ENCODE results near the gene ANGPTL4.
A peak's percentile ranks its signal among the peaks of the same experiment; 100 is the strongest.
"Not testable (repeated sequence)": the region's sequence is repeated elsewhere in the genome, so short reads cannot be mapped to it uniquely, and the experiment has no call there.

The ANGPTL4 gene

DNA sequence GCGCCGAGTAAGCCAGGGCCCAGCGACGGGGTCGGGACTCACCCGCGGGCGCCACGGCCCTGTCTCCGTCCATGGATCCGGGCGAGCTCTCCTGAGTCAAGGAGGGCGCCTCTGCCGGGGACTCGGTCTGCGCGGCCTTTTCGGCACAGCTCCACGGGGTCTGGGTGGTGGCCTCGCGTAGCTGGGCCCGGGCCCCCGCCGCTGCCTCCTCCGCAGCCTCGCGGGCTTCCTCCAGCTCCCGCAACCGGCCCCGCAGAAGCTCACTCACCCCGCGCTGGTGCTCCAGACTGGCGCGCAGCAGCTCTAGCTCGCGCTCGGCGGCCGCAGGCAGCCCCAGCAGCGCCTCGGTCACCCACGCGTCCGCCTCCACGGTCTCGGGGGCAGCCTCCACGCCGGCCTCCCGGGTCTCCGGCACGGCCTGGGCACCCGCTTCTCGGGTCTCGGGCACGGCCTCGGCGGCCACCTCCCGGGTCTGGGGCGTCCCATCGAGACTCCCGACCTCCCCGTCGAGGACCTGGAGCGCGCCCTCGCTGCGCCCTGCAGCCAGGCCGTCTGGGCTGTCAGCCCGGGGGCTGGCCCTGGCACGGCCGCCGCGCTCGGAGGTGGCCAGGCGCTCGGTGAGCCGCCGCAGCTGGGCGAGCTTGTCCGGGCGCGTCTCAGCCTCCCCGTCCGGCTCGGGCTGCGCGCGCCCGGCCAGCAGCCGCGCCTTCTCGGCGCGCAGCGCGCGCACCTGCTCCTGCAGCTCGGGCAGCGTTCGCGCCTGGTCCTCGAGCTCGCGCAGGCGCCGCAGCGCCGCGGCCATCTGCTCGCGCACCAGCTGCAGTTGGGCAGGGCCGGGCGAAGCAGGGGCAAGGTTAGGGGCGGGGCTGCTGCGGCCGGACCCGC, 29.3 kb upstream of the ANGPTL4 start:
- DNase-seq = peak; percentile 75

DNA sequence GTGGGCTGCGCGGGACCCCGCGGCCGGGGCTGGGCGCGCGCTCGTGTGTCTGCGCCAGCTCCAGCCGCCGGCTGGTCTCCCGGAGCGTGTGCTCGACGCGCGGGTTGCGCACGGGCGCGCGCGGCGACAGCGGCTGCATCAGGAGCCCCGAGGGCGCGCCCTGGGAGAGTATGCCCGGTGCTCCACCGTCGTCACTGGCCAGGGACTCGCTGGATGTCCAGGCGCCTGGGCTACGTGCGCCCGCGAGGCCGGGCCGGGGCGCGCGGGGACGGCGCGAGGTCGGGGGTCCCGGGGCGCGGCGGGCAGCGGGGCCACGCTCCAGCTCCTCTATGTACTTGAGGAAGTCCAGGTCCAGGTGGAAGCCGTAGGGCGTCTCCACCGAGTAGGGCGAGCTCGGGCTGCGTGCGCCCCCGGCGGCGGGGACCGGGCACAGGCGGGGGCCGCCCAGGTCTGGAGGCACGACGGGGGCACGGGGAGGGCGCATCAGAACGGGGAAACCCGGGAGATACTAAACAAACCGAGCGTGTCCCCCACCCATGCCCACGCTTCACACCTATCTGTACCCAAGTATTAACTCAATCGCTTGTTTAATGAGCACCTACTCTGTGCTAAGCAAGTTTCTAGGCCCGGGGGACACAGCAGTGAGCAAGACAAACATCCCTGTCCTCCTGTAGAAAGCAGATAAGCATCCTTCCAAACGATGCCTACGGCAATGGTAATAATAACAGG, 28.4 kb upstream of the ANGPTL4 start:
- no peak for DNase-seq

- DNase-seq = no peak
Observed at GRCh38 chr19:8336072-8336569, 27.8 kb upstream of the ANGPTL4 start.

DNA sequence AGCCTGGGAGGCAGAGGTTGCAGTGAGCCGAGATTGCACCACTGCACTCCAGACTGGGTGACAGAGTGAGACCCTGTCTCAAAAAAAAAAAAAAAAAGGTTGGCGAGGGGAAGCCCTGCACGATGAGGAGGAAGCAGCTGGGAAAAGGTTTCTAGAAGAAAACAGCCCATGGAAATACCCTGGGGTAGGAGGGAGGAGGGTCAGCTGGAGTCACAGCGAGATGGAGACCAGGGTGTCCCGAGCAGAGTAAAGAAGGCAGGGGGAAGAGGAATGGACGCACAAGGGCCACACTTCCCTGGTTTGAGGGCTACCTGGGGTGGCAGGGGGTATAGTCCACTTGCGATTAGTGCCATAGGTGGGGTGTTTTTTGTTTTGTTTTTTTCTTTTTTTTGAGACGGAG, 27.3 kb upstream of the ANGPTL4 start:
- no peak for DNase-seq

DNA sequence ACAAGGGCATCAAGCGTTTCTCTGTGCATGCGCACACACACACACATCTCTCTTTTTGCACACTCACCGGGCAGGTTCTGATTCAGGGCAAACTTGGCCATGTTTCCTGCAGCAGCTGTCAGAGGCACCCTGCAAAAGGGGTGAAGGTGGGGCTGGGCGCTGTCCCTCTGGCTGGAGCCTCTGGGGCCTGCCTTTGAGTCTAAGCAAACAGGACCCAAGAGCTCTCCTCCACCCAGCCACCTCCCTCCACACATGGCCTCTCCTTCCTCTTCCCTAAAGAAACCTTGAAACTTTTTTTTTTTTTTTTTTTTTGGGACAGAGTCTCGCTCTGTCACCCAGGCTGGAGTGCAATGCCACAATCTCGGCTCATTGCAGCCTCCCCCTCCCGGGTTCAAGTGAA, 26.2 kb upstream of the ANGPTL4 start:
- DNase-seq = no peak

DNA sequence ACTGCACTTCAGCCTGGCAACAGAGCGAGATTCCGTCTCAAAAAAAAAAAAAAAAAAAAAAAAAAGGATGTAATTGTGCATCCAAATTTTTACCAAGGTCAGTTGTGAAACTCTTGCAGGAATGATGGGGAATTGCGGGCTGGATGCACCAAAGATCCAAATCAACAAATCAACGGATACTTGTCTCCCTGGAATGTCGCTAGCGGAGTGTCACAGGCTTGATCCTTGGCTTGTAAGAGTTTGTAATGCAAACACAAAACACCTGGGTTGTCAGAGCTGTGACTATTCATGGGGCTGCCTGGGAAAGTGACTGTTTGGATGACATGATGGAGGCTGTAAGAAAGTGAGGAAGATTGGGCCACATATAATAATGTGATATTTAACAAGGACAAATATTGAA, 25.1 kb upstream of the ANGPTL4 start:
- DNase-seq = no peak

- DNase-seq = peak; percentile 35
Observed at GRCh38 chr19:8340341-8341096, 23.4 kb upstream of the ANGPTL4 start.

DNA sequence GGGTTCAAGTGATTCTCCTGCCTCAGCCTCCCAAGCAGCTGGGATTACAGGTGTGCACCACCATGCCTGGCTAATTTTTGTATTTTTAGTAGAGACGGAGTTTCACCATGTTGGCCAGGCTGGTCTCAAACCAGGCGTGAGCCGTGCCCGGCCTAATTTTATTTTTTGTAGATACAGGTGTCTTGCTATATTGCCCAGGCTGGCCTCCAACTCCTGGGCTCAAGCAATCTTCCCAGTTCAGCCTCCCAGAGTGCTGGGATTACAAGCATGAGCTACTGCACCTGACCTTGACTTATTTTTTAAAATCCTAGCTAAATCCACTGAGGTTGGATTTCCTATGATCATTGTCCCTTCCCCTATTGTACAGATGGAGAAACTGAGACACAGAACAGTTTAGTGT, 22.5 kb upstream of the ANGPTL4 start:
- not testable (repeated sequence) for DNase-seq

DNA sequence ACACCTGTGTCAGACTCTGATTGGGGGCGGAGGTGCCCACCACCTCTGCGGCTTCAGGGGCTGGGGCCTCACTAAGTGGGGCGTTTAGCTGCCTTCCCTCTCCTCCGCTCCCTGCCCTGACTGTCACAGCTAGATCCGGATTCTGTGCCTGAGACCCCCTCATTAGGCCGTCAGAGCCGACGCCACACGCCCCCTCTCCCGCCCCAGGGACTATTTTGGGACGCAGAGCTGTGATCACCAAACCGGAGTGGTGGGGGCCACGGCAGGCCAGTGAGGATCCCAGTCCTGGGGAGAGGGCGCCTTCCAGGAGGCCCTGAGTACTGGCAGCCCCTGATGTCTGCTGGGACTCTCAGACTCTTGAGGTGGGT, 21.7 kb upstream of the ANGPTL4 start:
- DNase-seq = no peak

- peak; percentile 97 for DNase-seq
Observed at GRCh38 chr19:8342684-8343482, 21.1 kb upstream of the ANGPTL4 start, which contains the start of gene KANK3. TSS of gene KANK3 (minus strand) at chr19:8343262. CDS start at chr19:8337828, 5,434 bp downstream.

DNA sequence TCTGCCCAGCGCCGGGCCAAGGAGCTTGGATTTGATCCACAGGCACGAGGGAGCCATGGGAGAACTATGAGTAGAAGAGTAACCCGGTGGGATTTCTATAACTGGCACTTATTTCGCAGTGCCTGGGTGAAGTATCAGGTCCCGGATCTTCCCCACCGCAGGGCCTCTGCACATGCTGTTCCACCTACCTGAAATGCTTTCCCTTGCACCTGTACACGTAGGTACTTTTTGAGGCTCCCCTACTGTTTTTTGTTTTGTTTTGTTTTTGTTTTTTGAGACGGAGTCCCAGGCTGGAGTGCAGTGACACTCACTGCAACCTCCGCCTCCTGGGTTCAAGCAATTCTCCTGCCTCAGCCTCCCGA, 20.5 kb upstream of the ANGPTL4 start:
- DNase-seq = no peak

- not testable (repeated sequence) for DNase-seq
Observed at GRCh38 chr19:8349629-8350372, 14.2 kb upstream of the ANGPTL4 start.

DNA sequence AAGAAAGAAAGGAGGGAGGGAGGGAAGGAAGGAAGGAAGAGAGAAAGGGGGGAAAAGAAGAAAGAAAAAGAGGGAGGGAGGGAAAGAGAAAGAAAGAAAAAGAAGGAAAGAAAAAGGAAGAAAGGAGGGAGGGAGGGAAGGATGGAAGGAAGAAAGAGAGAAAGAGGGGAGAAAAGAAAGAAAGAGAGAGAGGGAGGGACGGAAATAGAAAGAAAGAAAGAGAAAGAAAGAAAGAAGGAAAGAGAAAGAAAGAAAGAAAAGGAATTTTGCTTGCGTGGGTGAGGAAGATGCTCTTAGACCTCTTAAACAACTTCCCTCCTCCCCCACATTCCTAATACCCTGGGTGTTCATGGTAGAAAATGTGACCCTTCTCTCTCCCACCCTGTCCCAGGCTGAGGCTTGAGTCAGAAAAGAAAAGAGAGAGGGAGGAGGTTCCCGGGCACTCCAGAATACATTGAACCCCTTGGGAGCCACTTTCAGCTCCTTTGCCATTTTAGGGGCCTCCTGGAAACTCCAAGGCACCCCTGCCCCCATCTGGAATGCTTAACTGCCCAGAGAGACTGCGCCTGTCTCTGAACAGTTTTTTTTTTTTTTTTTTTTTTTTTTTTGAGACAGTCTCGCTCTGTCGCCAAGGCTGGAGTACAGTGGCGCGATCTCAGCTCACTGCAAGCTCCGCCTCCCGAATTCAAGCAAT, 11.7 kb upstream of the ANGPTL4 start:
- DNase-seq = no peak

DNA sequence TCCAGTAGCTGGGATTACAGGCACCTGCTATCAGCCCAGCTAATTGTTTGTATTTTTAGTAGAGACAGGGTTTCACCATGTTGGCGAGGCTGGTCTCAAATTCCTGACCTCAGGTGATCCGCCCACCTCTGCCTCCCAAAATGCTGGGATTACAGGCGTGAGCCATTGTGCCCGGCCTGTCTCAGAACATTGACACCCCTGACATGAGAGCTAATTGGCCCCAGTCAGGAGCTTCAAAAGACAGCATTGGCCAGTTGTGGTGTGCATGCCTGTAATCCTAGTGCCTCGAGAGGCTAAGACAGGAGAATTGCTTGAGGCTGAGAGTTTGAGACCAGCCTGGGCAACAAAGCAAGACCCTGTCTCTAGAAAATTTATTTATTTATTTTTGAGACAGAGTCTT, 11.1 kb upstream of the ANGPTL4 start:
- DNase-seq = not testable (repeated sequence)

DNA sequence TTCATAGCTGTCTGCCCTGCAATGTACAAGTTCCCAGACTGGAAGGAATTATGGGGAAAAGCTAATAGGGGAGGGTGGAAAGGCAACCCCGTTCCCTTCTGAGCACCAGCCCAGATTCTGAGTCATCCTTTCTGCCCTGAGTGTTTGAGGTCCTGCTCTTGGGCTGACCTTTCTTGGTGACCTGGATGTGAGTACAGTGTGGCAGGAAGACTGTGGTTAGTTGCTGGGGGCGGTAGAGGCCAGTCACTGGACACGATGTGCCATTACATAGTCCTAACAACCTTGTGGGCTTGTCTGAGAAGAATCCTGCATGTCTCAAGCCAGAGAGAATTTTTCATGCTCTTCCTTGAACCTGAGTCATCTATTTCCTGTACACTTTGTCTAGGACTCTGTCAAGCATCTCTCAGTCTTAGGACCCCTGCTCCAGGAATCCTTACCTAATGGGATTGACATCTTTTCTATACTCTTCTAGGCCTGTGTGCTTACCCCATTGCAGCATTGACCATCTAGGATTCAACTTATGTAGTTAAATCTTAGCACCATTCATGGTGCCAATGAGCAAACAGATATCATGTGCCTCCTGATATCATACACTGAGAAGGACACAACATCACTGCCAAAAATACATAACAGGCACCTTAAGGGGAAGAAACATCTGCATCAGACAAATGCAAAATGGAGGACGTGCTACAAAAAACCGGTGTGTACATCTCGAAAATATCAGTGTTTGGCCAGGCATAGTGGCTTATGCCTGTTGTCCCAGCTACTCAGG, 8.1 kb upstream of the ANGPTL4 start:
- no peak for DNase-seq

DNA sequence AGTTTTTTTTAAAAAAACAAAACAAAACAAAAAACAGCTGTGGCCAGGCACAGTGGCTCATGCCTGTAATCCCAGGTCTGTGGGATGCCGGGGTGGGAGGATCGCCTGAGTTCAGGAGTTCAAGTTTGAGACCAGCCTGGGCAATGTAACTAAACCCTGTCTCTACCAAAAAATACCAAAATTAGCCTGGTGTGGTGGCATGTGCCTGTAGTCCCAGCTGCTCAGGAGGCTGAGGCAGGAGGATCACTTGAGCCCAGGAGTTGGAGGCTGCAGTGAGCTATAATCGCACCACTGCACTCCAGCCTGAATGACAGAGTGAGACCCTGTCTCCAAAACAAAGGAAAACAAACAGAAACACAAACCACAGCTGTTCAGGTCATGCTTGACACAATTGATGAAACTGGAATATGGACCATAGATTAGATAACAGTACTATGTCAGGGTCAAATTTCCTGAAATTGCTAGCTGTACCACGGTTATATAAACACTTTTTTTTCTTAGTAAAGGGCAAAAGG, 6.9 kb upstream of the ANGPTL4 start:
- DNase-seq = no peak

DNA sequence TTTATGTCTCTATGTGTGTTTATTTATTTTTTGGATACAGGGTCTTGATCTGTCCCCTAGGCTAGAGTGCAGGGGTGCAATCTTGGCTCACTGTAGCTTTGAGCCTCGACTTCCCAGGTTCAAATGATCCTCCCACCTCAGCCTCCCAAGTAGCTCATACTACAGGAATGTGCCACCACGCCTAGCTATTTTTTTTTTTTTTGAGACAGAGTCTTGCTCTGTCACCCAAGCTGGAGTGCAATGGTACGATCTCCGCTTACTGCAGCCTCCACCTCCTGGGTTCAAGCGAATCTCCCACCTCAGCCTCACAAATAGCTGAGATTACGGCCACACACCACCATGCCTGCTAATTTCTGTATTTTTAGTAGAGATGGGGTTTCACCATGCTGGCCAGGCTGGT, 5.0 kb upstream of the ANGPTL4 start:
- DNase-seq = no peak

GRCh38 chr19:8360196-8360595, 3.8 kb upstream of the ANGPTL4 start:
- no peak for DNase-seq

GRCh38 chr19:8361921-8362793, 1.8 kb upstream of the ANGPTL4 start:
- DNase-seq = peak; percentile 71

Data from hematopoietic multipotent progenitor cell treated with erythropoietin and hydrocortisone succinate and interleukin-3 and kit ligand, for 4 days (in vitro differentiated cells).